Endothelial cell of umbilical vein (primary cell): Measurements from ENCODE around the gene C12orf57. TPM values are rescaled to one million over a fixed set of nuclear protein-coding genes. Genes with fewer than 3 reads are reported as not detected.
A peak's percentile ranks its signal among the peaks of the same experiment; 100 is the strongest.
"Not testable (repeated sequence)": the region's sequence is repeated elsewhere in the genome, so short reads cannot be mapped to it uniquely, and the experiment has no call there.

Experiments used
- BruUV-seq: library from RNA; stranded (reverse); fragments of 400-500 nt; replicated peaks from 2 replicates; lab custom pipeline; 2021; lab: Mats Ljungman, UMichigan
- CTCF ChIA-PET: fragments of 300-600, 350-600 bp; sonication (Branson Sonifier 250); formaldehyde crosslinking; loops from one replicate; lab custom pipeline; 2021; ENCODE audit warnings: antibody characterized with exemption, inconsistent platforms; lab: Charles Lee
- POLR2A ChIA-PET: fragments of 300-600, 350-600 bp; sonication (Branson Sonifier 250); formaldehyde crosslinking; loops from one replicate; lab custom pipeline; 2021; ENCODE audit warnings: antibody characterized with exemption, inconsistent platforms; lab: Charles Lee
- DNase-seq: peaks from one replicate; pipeline ENCODE4 v3.0.0-alpha.2; 2011; ENCODE audit warnings: low read depth, low spot score
- FAIRE-seq: peaks from 2 replicates; lab custom pipeline; 2011; peaks lifted over from hg19 to GRCh38; lab: Jason Lieb, UNC
- H2AFZ ChIP-seq: 2 replicates; pipeline ENCODE4 v1.6.0; 2012; ENCODE audit warnings: low read depth, low read length, control low read depth, inconsistent platforms
- H3K27ac ChIP-seq: 2 replicates; pipeline ENCODE4 v1.5.1; 2011; ENCODE audit warnings: low read depth, mild to moderate bottlenecking, control low read depth, low read length, moderate library complexity; ENCODE audit not compliant: insufficient read depth
- H3K27me3 ChIP-seq, 2 experiments: 2 replicates each; pipeline versions ENCODE4 v1.6.0 to v1.6.1; 2011; ENCODE audit warnings: low read length in 2 of 2, mixed read lengths in 1 of 2; ENCODE audit not compliant: control insufficient read depth in 2 of 2, insufficient read depth in 2 of 2
- H3K36me3 ChIP-seq, 2 experiments: 2 replicates in 1 of 2; 3 replicates in 1 of 2; pipeline ENCODE4 v1.5.1; 2011; ENCODE audit warnings: low read length in 2 of 2, mild to moderate bottlenecking in 1 of 2, moderate library complexity in 1 of 2; ENCODE audit not compliant: control insufficient read depth in 2 of 2, insufficient read depth in 2 of 2; ENCODE audit errors: extremely low read depth in 1 of 2
- H3K4me1 ChIP-seq: 3 replicates; pipeline ENCODE4 v1.5.1; 2011; ENCODE audit warnings: mild to moderate bottlenecking, low read length; ENCODE audit not compliant: control insufficient read depth, insufficient read depth; ENCODE audit errors: extremely low read depth
- H3K4me2 ChIP-seq: 2 replicates; pipeline ENCODE4 v1.6.1; 2011; ENCODE audit warnings: low read length, control low read depth, mixed read lengths; ENCODE audit not compliant: insufficient read depth
- H3K4me3 ChIP-seq, 3 experiments: fragments of 200-600 bp in 1 of 3; sonication (generic), shearing (Covaris generic) in 1 of 3; replicated peaks in 1 of 3; 2 replicates each; pipeline ENCODE4 v1.5.1; 2011 to 2016; ENCODE audit warnings: control low read depth in 3 of 3, low read length in 3 of 3, mild to moderate bottlenecking in 2 of 3, inconsistent platforms in 1 of 3, low read depth in 1 of 3, moderate library complexity in 1 of 3; ENCODE audit not compliant: insufficient read depth in 1 of 3
- H3K79me2 ChIP-seq: 2 replicates; pipeline ENCODE4 v1.6.0; 2012; ENCODE audit warnings: low read length, inconsistent platforms; ENCODE audit not compliant: control insufficient read depth, insufficient read depth
- H3K9ac ChIP-seq: replicated peaks from 2 replicates; pipeline ENCODE3; 2011; ENCODE audit warnings: low read length, control low read depth; ENCODE audit not compliant: insufficient read depth; ENCODE audit errors: extremely low read depth
- H3K9me1 ChIP-seq: replicated peaks from 3 replicates; pipeline ENCODE4 v1.6.0; 2011; ENCODE audit warnings: mild to moderate bottlenecking, low read length; ENCODE audit not compliant: control insufficient read depth, insufficient read depth; ENCODE audit errors: extremely low read depth
- H3K9me3 ChIP-seq: replicated peaks from 2 replicates; pipeline ENCODE4 v1.5.1; 2012; ENCODE audit warnings: low read length, inconsistent platforms; ENCODE audit not compliant: control insufficient read depth, insufficient read depth
- H4K20me1 ChIP-seq: replicated peaks from 2 replicates; pipeline ENCODE3; 2011; ENCODE audit warnings: mild to moderate bottlenecking, low read length; ENCODE audit not compliant: control insufficient read depth, insufficient read depth; ENCODE audit errors: extremely low read depth
- CTCF ChIP-seq, 2 donors: IDR thresholded peaks; 1 replicate in 1 of 2; 2 replicates in 1 of 2; pipeline ENCODE4 v1.5.1; 2011; ENCODE audit warnings: low read length in 2 of 2, mild to moderate bottlenecking in 2 of 2, moderate library complexity in 2 of 2, control low read depth in 1 of 2, inconsistent platforms in 1 of 2, low read depth in 1 of 2; ENCODE audit not compliant: insufficient read depth in 1 of 2; ENCODE audit errors: extremely low read depth in 1 of 2
- EZH2 ChIP-seq: IDR thresholded peaks from 2 replicates; pipeline ENCODE4 v1.6.1; 2012; ENCODE audit warnings: borderline replicate concordance, low read depth, mild to moderate bottlenecking, moderate library complexity, low read length, inconsistent platforms; ENCODE audit not compliant: severe bottlenecking
- FOS ChIP-seq: IDR thresholded peaks from 2 replicates; pipeline ENCODE4 v1.6.1; 2011; ENCODE audit warnings: mild to moderate bottlenecking, low read length, moderate library complexity, borderline replicate concordance; ENCODE audit not compliant: insufficient read depth
- GATA2 ChIP-seq: IDR thresholded peaks from 2 replicates; pipeline ENCODE4 v1.7.0; 2011; ENCODE audit warnings: low read depth, mild to moderate bottlenecking, moderate library complexity, mixed read lengths, low read length; ENCODE audit not compliant: insufficient read length, insufficient read depth
- JUN ChIP-seq: IDR thresholded peaks from 2 replicates; pipeline ENCODE4 v1.6.1; 2011; ENCODE audit warnings: borderline replicate concordance, low read depth; ENCODE audit not compliant: insufficient read length, insufficient read depth
- MAX ChIP-seq: IDR thresholded peaks from 2 replicates; pipeline ENCODE4 v1.6.1; 2011; ENCODE audit not compliant: insufficient read depth, insufficient read length
- MYC ChIP-seq: IDR thresholded peaks from one replicate; pipeline ENCODE4 v1.6.1; 2011; ENCODE audit warnings: mild to moderate bottlenecking, low read depth, low read length
- POLR2A ChIP-seq: IDR thresholded peaks from 2 replicates; pipeline ENCODE4 v1.6.1; 2012; ENCODE audit warnings: low read depth, mild to moderate bottlenecking, control low read depth, low read length
- POLR2AphosphoS5 ChIP-seq: IDR thresholded peaks from 2 replicates; pipeline ENCODE4 v1.6.1; 2012; ENCODE audit warnings: low read depth, mild to moderate bottlenecking, control low read depth, low read length, moderate library complexity; ENCODE audit not compliant: insufficient read depth
- dilution Hi-C: fragments of 300-500 bp; cut with MboI; formaldehyde crosslinking; loops from one replicate; pipeline ENCODE4 v1.15.0; 2019; ENCODE audit warnings: low sequenced_read_pairs; ENCODE audit not compliant: extremely low pct_ligation_motif_present
- intact Hi-C: fragments of 100-400 bp; cut with micrococcal nuclease; formaldehyde crosslinking; loops from one replicate; pipeline ENCODE4 v1.10.0; 2022
- polyA plus RNA-seq, 4 experiments: library from polyadenylated mRNA; depleted of rRNA in 3 of 4; stranded (reverse) in 3 of 4; unstranded in 1 of 4; fragments of >200 nt; gene quantifications; 2 replicates each; pipeline versions ENCODE4 v1.2.1 to v1.2.3, GENCODE V29; 2011 to 2012; ENCODE audit warnings: missing spikeins in 1 of 4
- total RNA-seq: library from RNA; stranded (reverse); gene quantifications from 2 replicates; pipeline ENCODE4 v1.2.3, GENCODE V29; 2021

Gene C12orf57
- total and polyA plus RNA-seq, 2 donors (not counting 3 experiments of a cell fraction or from before 2014, with no cell fraction given), result 167 to 729 TPM

- dilution Hi-C loops, result no loop called here
- Histone ChIP-seq H3K79me2 (no peaks in the 10 kb centered on the region), H2AFZ (peak overlapping the region; percentile 83), H3K4me1 (peaks cover 7% of the 10 kb centered on the region), H3K9ac (no peak overlapping the region), H4K20me1 (no peaks in the 10 kb centered on the region), H3K9me1 (no peaks in the 10 kb centered on the region), H3K4me2 (no peak overlapping the region), H3K27ac (no peak overlapping the region), H3K4me3 (no peak overlapping the region), H3K27me3 (no peaks in the 10 kb centered on the region), H3K9me3 (no peaks in the 10 kb centered on the region), H3K36me3 (no peaks in the 10 kb centered on the region)
- TF ChIP-seq MAX, result no peak
- TF ChIP-seq MYC, result no peak
- no peak for TF ChIP-seq CTCF (IDR thresholded peaks at IDR 0.05; ENCODE audit: extremely low read depth in 1 of 2, insufficient read depth in 1 of 2, low read depth in 1 of 2, low read length in 2 of 2)
- TF ChIP-seq FOS, result no peak
- TF ChIP-seq JUN, result no peak
- no peak for TF ChIP-seq GATA2
- TF ChIP-seq POLR2A, result no peak
- no peak for TF ChIP-seq POLR2AphosphoS5
- TF ChIP-seq EZH2, result no peak
- POLR2A ChIA-PET, result interaction anchor here (1.4 kb wide), 1 partner anchor 38 kb away, joined by 3 read pairs; the partner anchor contains the start of gene TPI1
- BruUV-seq, result no TSS peak
- intact Hi-C loops, result no loop called here
- CTCF ChIA-PET, result interaction anchor here (0.9 to 2.2 kb wide), 5 partner anchors 13 to 36 kb away, joined by 3 to 8 read pairs (median 5); partner anchors contain the start of gene SPSB2
- FAIRE-seq (no peak), DNase-seq (no peak)
Measured at GRCh38 chr12:6905414-6906040, 38.3 kb upstream of the C12orf57 start.

GRCh38 chr12:6908141-6908540 is 35.7 kb upstream of the C12orf57 start:
- H3K4me2 ChIP-seq, intact Hi-C loops, dilution Hi-C loops, DNase-seq, H3K4me1 ChIP-seq, H3K9me1 ChIP-seq, H2AFZ ChIP-seq, H3K79me2 ChIP-seq, H3K36me3 ChIP-seq, H4K20me1 ChIP-seq, FAIRE-seq, H3K9ac ChIP-seq, H3K9me3 ChIP-seq, BruUV-seq, H3K27me3 ChIP-seq, H3K27ac ChIP-seq, POLR2A ChIA-PET, H3K4me3 ChIP-seq: not testable (repeated sequence)
- CTCF ChIA-PET, result interaction anchor here (1.2 to 1.9 kb wide), 3 partner anchors 16 to 36 kb away, joined by 3 to 10 read pairs (median 4); no protein-coding TSS in a partner anchor
